ENCODE data around the gene FNTB. TPM values are rescaled to one million over a fixed set of nuclear protein-coding genes. Genes with fewer than 3 reads are reported as not detected.

FNTB gene
- polyA plus RNA-seq, 1 experiment, result 17.3 TPM

- CTCF ChIA-PET, result interaction anchor here (0.8 to 1.3 kb wide), 6 partner anchors 8 to 855 kb away, joined by 3 to 5 read pairs (median 4); no protein-coding TSS in a partner anchor
- Histone ChIP-seq H3K27me3 (ENCODE audit: control insufficient read depth, insufficient read depth, low read length) (no peaks in the 10 kb centered on the region), H3K27ac (ENCODE audit: low read depth, low read length) (peak within 1 kb of the TSS; percentile 74), H3K9me3 (ENCODE audit: control insufficient read depth, insufficient read depth, low read length) (peaks cover 3% of the 10 kb centered on the region; the same call in 1 of the 2 replicates), H3K4me3 (ENCODE audit: low read depth, low read length) (peak within 1 kb of the TSS; percentile 79)
- no peak for TF ChIP-seq CTCF (IDR thresholded peaks at IDR 0.05; ENCODE audit: low read depth, low read length)
- POLR2A ChIA-PET, result interaction anchor here (0.5 to 1.0 kb wide), 2 partner anchors 141 to 309 kb away, joined by 3 to 5 read pairs; partner anchors contain the start of gene FUT8
- DNase-seq (ENCODE audit: low read depth, low spot score), result peak; percentile 96
These were observed 115.9 kb downstream of the FNTB start, which contains the start of gene MAX for GRCh38 chr14:65102441-65103149. Gene MAX (minus strand): TSS chr14:65102517. CDS start chr14:65102339, 178 bp downstream.

- Histone ChIP-seq H3K4me3 (ENCODE audit: low read depth, low read length) (peak overlapping the region; percentile 79), H3K27me3 (ENCODE audit: control insufficient read depth, insufficient read depth, low read length) (no peaks in the 10 kb centered on the region), H3K9me3 (ENCODE audit: control insufficient read depth, insufficient read depth, low read length) (peaks cover 3% of the 10 kb centered on the region; the same call in 1 of the 2 replicates), H3K27ac (ENCODE audit: low read depth, low read length) (peak overlapping the region; percentile 61)
- TF ChIP-seq CTCF (IDR thresholded peaks at IDR 0.05; ENCODE audit: low read depth, low read length), result 0 out of 2 replicates have a peak, but pooled peaks have one; percentile 15
- no peak for DNase-seq (ENCODE audit: low read depth, low spot score)
- POLR2A ChIA-PET, result no interaction called here
- CTCF ChIA-PET, result interaction anchor here (0.9 to 1.3 kb wide), 5 partner anchors 9 to 721 kb away, joined by 3 to 5 read pairs (median 3); no protein-coding TSS in a partner anchor
These were observed 116.6 kb downstream of the FNTB start for GRCh38 chr14:65103150-65103760.

GRCh38 chr14:65104791-65105190 lies 118.1 kb downstream of the FNTB start:
- TF ChIP-seq CTCF (IDR thresholded peaks at IDR 0.05; ENCODE audit: low read depth, low read length), result no peak
- H3K9me3 ChIP-seq (ENCODE audit: control insufficient read depth, insufficient read depth, low read length), result peaks cover 3% of the 10 kb centered on the region; the same call in 1 of the 2 replicates
- H3K4me3 ChIP-seq (ENCODE audit: low read depth, low read length), result no peak overlapping the region
- DNase-seq (ENCODE audit: low read depth, low spot score), result no peak
- H3K27ac ChIP-seq (ENCODE audit: low read depth, low read length), result no peak overlapping the region
- POLR2A ChIA-PET, result no interaction called here
- H3K27me3 ChIP-seq (ENCODE audit: control insufficient read depth, insufficient read depth, low read length), result no peaks in the 10 kb centered on the region
- CTCF ChIA-PET, result interaction anchor here (1.1 kb wide), 1 partner anchor 720 kb away, joined by 3 read pairs; no protein-coding TSS in a partner anchor

GRCh38 chr14:65106316-65106715 lies 119.6 kb downstream of the FNTB start:
- no peaks in the 10 kb centered on the region for H3K27me3 ChIP-seq (ENCODE audit: control insufficient read depth, insufficient read depth, low read length)
- POLR2A ChIA-PET, result no interaction called here
- CTCF ChIA-PET, result no interaction called here
- H3K4me3 ChIP-seq (ENCODE audit: low read depth, low read length), result no peak overlapping the region
- DNase-seq (ENCODE audit: low read depth, low spot score), result no peak
- TF ChIP-seq CTCF (IDR thresholded peaks at IDR 0.05; ENCODE audit: low read depth, low read length), result no peak
- H3K27ac ChIP-seq (ENCODE audit: low read depth, low read length), result no peak overlapping the region
- peaks cover 3% of the 10 kb centered on the region; the same call in 1 of the 2 replicates for H3K9me3 ChIP-seq (ENCODE audit: control insufficient read depth, insufficient read depth, low read length)
